ENCODE measurements around the gene MBNL1. TPM values are rescaled to one million over a fixed set of nuclear protein-coding genes. Genes with fewer than 3 reads are reported as not detected.
A peak's percentile ranks its signal among the peaks of the same experiment; 100 is the strongest.
"Not testable (repeated sequence)": the region's sequence is repeated elsewhere in the genome, so short reads cannot be mapped to it uniquely, and the experiment has no call there.

Gene MBNL1
- total RNA-seq, 1 experiment from 2014 or later = 163 TPM

- DNase-seq (ENCODE audit: low spot score) = no peak
Observed at GRCh38 chr3:152376351-152377183, 107.8 kb downstream of the MBNL1 start.

GRCh38 chr3:152377184-152377570, 108.4 kb downstream of the MBNL1 start:
- no peak for DNase-seq (ENCODE audit: low spot score)

- no peak for DNase-seq (ENCODE audit: low spot score)
Observed at GRCh38 chr3:152379415-152380042, 110.8 kb downstream of the MBNL1 start.

GRCh38 chr3:152380043-152380442, 111.3 kb downstream of the MBNL1 start:
- no peak for DNase-seq (ENCODE audit: low spot score)

GRCh38 chr3:152381881-152382295, 113.2 kb downstream of the MBNL1 start:
- DNase-seq (ENCODE audit: low spot score) = peak; percentile 30

DNA sequence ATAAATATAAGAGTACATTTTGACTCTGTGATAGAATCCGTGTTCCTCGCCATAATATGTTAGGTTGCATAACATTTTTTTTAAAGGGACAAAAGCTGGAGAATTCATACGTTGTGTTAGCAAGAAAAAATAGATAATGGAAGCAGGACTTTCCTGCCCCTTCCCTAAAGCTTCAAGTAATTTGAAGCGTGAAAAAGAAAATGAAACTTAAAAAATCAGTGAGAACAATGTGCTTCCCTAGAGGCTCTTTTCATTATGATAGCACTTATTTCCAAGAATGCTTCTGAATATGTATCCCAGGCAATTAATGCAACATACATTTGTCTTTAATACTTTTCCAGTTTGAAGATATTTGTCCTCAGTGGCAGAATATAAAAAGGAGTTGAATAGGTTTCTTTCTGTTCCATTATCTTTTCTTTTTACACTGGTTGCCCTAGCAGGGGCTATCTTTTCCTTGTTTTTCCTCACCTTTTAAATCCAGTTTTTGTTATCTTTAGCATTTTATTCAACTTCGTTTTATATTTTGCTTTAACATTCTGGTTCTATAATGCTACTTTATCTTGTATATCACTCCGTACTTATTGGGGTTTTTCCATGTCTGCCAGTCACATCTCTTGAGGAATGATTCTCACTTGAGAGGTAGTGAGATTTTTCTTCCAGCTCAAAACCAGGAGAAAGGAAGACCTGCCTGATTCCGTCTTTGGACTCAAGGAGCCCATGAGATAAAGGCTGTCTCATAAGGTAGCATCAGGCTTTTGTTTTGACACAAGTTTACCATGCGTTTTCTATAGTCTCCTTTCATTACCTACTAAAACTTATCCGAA, 113.8 kb downstream of the MBNL1 start:
- no peak for DNase-seq (ENCODE audit: low spot score)

DNA sequence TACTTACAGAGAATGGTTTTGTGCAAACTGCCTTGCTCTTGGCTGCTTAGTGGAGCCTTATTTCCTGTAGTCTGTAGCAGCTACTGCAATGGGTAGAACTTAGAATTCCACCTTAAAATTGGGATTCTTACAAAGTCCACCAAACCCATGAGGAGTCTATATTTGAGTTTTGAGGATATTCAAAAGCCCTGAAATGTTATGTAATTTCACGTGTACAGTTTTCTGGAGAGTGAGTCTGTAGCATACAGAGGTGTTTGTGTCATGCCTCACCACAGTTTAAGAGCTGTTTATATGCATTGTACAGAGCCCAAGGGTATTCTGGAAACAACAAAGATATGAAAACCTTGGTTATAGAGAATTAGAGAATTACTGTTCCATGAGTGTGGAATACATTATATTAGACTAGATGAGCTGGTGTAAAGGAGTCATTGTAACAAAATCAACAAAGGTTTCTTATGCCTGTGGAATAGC, 114.4 kb downstream of the MBNL1 start:
- DNase-seq (ENCODE audit: low spot score) = no peak

GRCh38 chr3:152384412-152384811, 115.7 kb downstream of the MBNL1 start:
- DNase-seq (ENCODE audit: low spot score) = peak; percentile 29

DNA sequence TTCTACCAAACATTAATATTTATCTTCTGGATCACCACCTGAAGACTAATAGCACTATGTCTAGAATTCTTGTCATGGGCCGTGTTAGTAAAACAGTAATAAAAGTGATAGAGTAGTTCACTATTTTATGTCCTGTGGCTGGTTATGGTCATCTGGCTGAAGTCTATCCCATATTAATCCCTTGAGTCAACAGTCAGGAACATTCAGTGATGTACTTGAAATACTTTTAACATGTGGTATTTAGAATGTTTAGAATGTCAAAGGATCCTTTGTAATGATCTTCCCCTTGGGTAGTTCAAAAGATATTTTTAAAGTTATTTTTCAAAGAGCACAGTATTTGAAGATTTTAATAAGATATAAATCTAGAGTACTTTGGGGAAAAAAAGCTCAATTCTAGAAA, 117.0 kb downstream of the MBNL1 start:
- peak; percentile 81 for DNase-seq (ENCODE audit: low spot score)

DNA sequence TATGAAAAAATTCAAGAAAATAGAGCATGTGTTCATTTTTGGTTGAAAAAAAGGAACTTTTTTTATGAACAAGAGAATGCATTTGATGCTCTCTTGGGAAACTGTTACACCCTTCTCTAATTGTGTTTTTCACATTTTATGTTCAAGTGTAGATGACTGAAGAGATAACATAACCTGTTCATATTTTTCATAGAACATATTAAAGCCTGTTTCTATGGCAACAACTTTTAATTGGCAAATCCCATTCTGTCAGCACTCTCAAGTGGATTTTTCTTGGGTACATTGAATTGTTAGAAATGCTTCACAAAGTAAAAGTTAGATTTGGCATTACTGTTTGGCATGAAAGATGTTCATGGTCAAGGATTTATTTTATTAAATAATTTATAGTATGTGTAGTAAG, 117.5 kb downstream of the MBNL1 start:
- no peak for DNase-seq (ENCODE audit: low spot score)

- peak; percentile 36 for DNase-seq (ENCODE audit: low spot score)
Observed at GRCh38 chr3:152388631-152389030, 119.9 kb downstream of the MBNL1 start.

DNA sequence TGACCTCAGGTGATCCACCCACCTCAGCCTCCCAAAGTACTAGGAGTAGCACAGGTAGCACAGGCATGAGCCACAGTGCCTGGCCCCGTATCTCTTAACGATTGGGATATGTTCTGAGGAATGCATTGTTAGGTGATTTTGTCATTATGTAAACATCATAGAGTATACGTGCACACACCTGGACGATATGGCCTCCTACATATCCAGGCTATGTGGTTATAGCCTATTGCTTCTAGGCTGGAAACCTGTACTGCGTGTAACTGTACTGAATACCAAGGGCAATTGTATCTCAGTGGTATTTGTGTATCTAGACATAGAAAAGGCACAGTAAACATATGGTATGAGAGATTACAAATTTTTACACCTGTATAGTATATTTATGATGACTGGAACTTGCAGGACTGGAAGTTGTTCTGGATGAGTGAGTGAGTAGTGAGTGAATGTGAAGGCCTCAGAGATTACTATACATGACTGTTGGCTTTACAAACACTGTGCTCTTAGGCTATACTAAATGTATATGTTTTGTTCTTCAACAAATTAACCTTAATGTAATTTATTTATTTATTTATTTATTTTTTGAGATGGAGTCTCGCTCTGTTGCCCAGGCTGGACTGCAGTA, 120.7 kb downstream of the MBNL1 start:
- peak; percentile 38 for DNase-seq (ENCODE audit: low spot score)

DNA sequence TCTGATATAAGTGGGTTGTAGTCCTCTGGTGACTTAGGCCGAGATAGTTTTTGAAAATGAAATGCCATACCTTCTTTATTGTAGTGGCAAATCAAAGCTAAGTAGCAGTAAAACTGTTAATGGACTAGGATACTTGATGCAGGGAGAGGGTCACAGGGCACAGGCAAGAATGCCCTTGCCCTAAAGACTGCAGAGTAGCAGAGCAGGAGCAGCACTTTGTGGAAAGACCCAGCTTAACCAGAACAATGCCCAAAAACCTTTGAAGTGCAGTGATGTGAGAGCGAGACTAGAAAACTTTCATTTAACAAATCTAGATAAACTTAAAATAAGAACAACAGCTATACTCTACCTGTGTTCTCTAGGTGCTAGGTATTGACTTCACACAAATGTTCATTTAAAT, 121.9 kb downstream of the MBNL1 start:
- no peak for DNase-seq (ENCODE audit: low spot score)

GRCh38 chr3:152391671-152392070, 122.9 kb downstream of the MBNL1 start:
- DNase-seq (ENCODE audit: low spot score) = no peak

- DNase-seq (ENCODE audit: low spot score) = no peak
Observed at GRCh38 chr3:152392272-152392880, 123.6 kb downstream of the MBNL1 start.

GRCh38 chr3:152394246-152394645, 125.5 kb downstream of the MBNL1 start:
- DNase-seq (ENCODE audit: low spot score) = no peak

DNA sequence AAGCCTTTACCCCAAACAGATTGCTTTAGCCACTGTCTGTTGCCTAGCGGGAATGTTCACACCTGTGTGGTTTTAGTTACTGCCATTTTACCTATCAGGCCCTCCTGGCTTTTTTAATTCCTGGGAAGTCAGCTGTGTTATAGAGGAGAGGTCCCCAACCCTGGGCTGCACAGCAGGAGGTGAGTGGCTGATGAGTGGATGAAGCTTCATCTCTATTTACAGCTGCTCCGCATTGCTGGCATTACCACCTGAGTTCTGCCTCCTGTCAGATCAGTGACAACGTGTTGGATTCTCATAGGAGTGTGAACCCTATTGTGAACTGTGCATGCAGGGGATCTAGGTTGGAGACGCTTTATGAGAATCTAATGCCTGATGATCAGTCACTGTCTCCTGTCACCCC, 127.0 kb downstream of the MBNL1 start:
- no peak for DNase-seq (ENCODE audit: low spot score)

- DNase-seq (ENCODE audit: low spot score) = no peak
Observed at GRCh38 chr3:152396867-152397266, 128.1 kb downstream of the MBNL1 start.

DNA sequence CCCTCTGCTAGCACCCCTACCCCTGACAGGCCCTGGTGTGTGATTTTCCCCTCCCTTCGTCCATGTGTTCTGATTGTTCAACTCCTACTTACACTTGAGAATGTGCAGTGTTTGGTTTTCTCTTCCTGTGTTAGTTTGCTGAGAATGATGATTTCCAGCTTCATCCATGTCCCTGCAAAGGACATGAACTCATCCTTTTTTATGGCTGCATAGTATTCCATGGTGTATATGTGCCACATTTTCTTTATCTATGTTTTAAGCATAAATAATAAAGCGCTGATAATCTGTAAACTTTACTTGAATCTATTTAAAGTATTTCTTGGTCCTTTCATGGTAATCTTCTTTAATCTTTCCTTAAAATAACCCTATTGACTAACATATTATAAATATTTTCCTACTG, 128.6 kb downstream of the MBNL1 start:
- DNase-seq (ENCODE audit: low spot score) = not testable (repeated sequence)

DNA sequence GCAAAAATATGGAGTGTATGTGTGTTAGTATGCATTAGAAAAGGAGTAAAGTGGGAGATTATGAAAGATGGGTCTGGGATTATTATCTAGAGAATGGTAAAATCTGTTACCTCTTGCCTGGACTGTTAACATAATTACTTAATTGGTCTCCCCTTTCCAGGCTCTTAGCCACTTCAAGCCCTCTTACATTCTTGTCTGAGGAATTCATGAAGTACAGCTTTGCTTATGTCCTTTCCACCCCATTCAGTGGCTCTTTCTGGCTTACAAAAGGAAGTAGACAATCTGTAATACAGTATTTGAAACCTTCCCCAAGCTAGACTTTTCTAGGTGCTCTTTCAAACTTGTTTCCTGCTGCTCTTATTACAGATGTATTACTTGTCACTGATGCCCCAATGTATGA, 129.8 kb downstream of the MBNL1 start:
- DNase-seq (ENCODE audit: low spot score) = no peak

GRCh38 chr3:152399374-152399773, 130.6 kb downstream of the MBNL1 start:
- DNase-seq (ENCODE audit: low spot score) = no peak
